Neural crest cell (in vitro differentiated cells): Measurements from ENCODE around the gene OCA2. TPM values are rescaled to one million over a fixed set of nuclear protein-coding genes. Genes with fewer than 3 reads are reported as not detected.
A peak's percentile ranks its signal among the peaks of the same experiment; 100 is the strongest.

ENCODE experiments used
- DNase-seq: peaks from one replicate; pipeline ENCODE4 v3.0.0; 2021; ENCODE audit warnings: low read depth, mixed read lengths, low spot score
- H3K27ac Mint-ChIP-seq: one replicate; pipeline ENCODE4 v1.8.0; 2021; ENCODE audit warnings: mild to moderate bottlenecking, mixed read lengths; ENCODE audit not compliant: unreplicated experiment
- H3K27me3 Mint-ChIP-seq: 2 replicates; pipeline ENCODE4 v1.8.0; 2021; ENCODE audit warnings: low read depth, mild to moderate bottlenecking, mixed read lengths
- H3K36me3 Mint-ChIP-seq: 2 replicates; pipeline ENCODE4 v1.8.0; 2021; ENCODE audit warnings: low read depth, mild to moderate bottlenecking, mixed read lengths
- H3K4me1 Mint-ChIP-seq: 2 replicates; pipeline ENCODE4 v1.8.0; 2021; ENCODE audit warnings: mixed read lengths
- H3K4me3 Mint-ChIP-seq: one replicate; pipeline ENCODE4 v1.8.0; 2021; ENCODE audit warnings: mild to moderate bottlenecking, mixed read lengths
- H3K9me3 Mint-ChIP-seq: 2 replicates; pipeline ENCODE4 v1.8.0; 2021; ENCODE audit warnings: mixed read lengths
- CTCF ChIP-seq: fragments of 200-600 bp; sonication (generic); conservative IDR thresholded peaks from 2 replicates; pipeline ENCODE4 v1.5.0; 2021; ENCODE audit warnings: antibody characterized with exemption, mild to moderate bottlenecking
- total RNA-seq: library from RNA; stranded (reverse); gene quantifications from 2 replicates; pipeline ENCODE4 v1.2.1, GENCODE V29; 2021

The OCA2 gene
- total RNA-seq, 1 donor from 2014 or later: 0.19 TPM

DNA sequence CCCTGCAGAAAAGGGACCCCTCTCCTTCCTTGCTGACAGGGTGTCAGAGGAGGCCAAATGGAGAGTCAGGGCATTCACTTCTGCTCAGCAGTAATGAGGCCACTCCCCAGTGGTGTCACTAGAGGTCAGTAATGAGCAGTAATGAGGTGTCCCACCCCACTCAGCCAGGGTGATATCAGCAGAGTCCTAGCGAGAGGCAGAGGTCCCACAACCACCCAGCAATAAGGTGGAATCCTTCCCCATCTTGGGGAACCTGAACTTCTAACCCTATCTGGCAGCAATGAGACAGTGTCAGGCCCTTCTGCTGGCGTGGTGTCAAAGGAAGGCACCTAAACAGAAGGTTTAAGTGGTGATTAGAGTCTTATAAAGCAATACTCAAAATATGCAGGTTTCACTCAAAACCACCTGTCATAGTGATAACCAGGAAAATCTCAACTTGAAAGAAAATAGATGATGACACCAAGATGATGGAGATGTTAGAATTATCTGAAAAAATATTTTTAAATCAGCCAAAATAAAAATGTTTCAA, 12.9 kb downstream of the OCA2 start:
- Mint-ChIP-seq H3K4me3 (no peak overlapping the region), H3K4me1 (no peaks in the 10 kb centered on the region), H3K36me3 (peaks cover 2% of the 10 kb centered on the region), H3K9me3 (peaks cover 5% of the 10 kb centered on the region), H3K27ac (no peak overlapping the region), H3K27me3 (peaks cover 41% of the 10 kb centered on the region)
- TF ChIP-seq CTCF: peak; percentile 71
- DNase-seq: peak; percentile 54

DNA sequence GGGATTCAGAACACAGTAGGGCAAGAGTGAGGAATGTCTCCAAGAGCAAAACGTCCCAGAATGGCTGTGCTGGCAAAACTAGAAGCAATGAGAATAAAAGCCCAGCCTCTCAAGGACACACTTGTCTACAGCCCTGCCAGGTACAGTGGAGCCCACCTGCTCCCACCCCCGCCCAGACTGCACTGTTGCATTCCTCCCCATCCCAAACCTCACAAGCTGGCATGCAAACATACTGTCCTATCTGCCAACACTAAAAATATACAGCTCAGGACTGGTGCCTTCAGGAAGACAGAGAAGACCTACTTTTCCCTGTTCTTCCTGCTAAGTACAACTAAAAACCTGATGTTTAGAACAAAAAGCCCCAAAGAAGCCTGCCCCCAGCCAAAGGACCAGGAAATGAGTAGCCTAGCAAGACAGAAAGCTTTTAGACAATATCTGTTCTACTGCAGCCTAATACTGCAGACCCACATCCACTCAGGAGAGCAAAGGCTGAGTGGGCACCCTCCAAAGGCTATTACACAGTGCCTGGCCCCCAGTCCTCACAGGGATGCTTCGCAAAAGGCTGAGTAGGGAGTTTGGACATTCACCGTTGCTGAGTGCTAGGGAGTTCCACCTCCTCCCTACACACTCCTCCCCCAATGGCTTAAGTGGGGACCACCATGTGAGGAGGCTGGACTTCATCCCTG, 13.5 kb downstream of the OCA2 start:
- peaks cover 2% of the 10 kb centered on the region for H3K36me3 Mint-ChIP-seq
- TF ChIP-seq CTCF: no peak
- H3K27ac Mint-ChIP-seq: no peak overlapping the region
- H3K4me1 Mint-ChIP-seq: no peaks in the 10 kb centered on the region
- H3K9me3 Mint-ChIP-seq: peaks cover 5% of the 10 kb centered on the region
- peaks cover 36% of the 10 kb centered on the region for H3K27me3 Mint-ChIP-seq
- no peak overlapping the region for H3K4me3 Mint-ChIP-seq
- DNase-seq: no peak

DNA sequence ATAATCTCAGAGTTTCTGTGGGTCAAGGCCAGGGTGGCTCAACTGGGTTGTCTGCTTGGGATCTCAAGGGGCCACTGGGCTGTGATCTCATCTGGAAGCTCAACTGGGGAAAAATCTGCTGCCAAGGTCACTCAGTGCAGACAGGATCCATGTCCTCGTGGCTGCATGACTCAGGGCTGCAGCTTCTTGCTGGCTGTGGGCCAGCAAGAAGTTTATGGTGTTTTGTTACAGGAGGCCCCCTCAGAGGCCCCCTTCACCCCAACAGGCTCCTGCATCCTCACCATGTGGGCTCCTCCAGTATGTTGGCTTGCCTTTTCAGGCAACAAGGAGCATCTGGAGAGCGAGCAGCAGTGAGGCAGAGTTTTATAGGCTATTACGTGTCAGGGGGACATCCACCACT, 14.6 kb downstream of the OCA2 start:
- Mint-ChIP-seq H3K9me3 (no peaks in the 10 kb centered on the region), H3K4me1 (peaks cover 7% of the 10 kb centered on the region), H3K36me3 (no peaks in the 10 kb centered on the region), H3K27me3 (peaks cover 27% of the 10 kb centered on the region), H3K4me3 (no peak overlapping the region), H3K27ac (no peak overlapping the region)
- DNase-seq: no peak
- TF ChIP-seq CTCF: no peak

DNA sequence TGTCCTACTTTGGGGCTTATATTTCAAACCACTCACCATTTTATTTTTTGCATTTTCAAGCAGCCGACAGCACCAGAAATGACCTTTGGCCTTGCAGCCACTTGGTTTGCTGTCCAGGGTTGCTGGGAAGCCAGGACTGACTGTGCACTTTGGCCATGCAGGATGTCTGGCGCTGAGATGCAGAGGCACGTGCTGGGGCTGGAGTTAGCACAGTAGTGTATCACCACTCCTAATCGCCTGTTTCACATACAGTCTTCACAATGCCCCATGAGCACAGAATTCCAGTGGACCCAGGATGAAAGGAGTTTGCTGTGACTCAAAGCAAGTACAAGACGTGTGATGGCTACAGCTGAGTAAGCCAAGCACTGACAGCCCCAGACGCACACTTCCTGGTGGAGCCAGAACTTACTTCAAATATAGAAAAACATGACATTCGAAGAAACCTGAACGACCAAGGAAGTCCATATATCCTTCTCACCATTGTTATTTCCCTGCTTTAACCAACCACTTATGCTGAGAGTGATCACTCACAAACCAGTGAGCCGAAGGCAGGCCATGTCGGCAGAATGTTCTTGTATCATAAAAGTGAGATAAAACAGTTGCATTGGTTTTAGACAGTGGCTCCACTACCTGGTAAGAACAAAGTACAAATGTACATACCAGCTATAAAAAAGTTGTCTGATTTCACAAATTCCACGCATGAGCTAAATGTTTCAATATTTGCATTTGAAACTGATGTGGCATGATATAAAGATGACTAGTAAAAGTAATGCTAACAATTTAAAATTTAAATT, 16.0 kb downstream of the OCA2 start:
- H3K27ac Mint-ChIP-seq: no peak overlapping the region
- peaks cover 15% of the 10 kb centered on the region for H3K27me3 Mint-ChIP-seq
- no peak for TF ChIP-seq CTCF
- no peak overlapping the region for H3K4me3 Mint-ChIP-seq
- H3K4me1 Mint-ChIP-seq: peaks cover 7% of the 10 kb centered on the region
- H3K9me3 Mint-ChIP-seq: no peaks in the 10 kb centered on the region
- no peaks in the 10 kb centered on the region for H3K36me3 Mint-ChIP-seq
- DNase-seq: no peak

DNA sequence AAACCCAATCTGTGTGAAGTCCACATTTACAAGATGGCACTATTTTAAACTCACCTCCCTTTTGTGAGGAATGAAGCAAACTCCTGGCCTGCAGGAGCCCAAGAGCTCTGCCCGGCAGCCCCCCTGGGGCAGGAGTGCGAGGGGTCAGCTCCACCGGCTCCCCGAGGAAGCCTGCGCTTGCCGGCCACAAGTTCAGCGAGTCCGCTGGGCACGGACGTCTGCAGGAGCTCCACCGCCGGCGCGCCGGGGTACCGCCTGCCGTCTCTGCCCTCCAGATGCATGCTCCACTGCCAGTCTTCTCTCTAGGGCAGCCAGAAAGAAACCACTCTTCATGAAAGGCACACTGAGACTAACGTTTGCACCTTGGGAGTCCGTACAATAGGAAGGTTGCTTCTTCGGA, 17.5 kb downstream of the OCA2 start:
- peaks cover 6% of the 10 kb centered on the region for H3K27me3 Mint-ChIP-seq
- H3K27ac Mint-ChIP-seq: no peak overlapping the region
- peaks cover 7% of the 10 kb centered on the region for H3K4me1 Mint-ChIP-seq
- no peaks in the 10 kb centered on the region for H3K36me3 Mint-ChIP-seq
- DNase-seq: no peak
- no peaks in the 10 kb centered on the region for H3K9me3 Mint-ChIP-seq
- TF ChIP-seq CTCF: no peak
- no peak overlapping the region for H3K4me3 Mint-ChIP-seq
